IMR-90 (cell line): ENCODE measurements around the gene GABRD.

Source experiments
- BHLHE40 ChIP-seq: fragments of 150-350 bp; IDR thresholded peaks from 2 replicates; pipeline ENCODE4 v1.6.1; 2016; ENCODE audit warnings: mild to moderate bottlenecking, low read depth, low read length
- CEBPB ChIP-seq: IDR thresholded peaks from 2 replicates; pipeline ENCODE4 v1.6.1; 2012; ENCODE audit warnings: low read depth, low read length, improper control_type of control experiment
- CHD1 ChIP-seq: IDR thresholded peaks from 2 replicates; pipeline ENCODE4 v1.6.1; 2012; ENCODE audit warnings: low read depth, low read length, improper control_type of control experiment
- CTCF ChIP-seq: conservative IDR thresholded peaks from 2 replicates; pipeline ENCODE4 v1.5.1; 2012; ENCODE audit warnings: mild to moderate bottlenecking, low read depth, low read length, improper control_type of control experiment
- MAZ ChIP-seq: IDR thresholded peaks from 2 replicates; pipeline ENCODE4 v1.6.1; 2012; ENCODE audit warnings: low read depth, mild to moderate bottlenecking, low read length, improper control_type of control experiment, moderate library complexity, borderline replicate concordance
- POLR2A ChIP-seq: IDR thresholded peaks from 2 replicates; pipeline ENCODE4 v1.6.1; 2012; ENCODE audit warnings: mild to moderate bottlenecking, low read depth, low read length
- RAD21 ChIP-seq: IDR thresholded peaks from 2 replicates; pipeline ENCODE4 v1.6.1; 2012; ENCODE audit warnings: low read length, improper control_type of control experiment
- RFX5 ChIP-seq: IDR thresholded peaks from 2 replicates; pipeline ENCODE4 v1.8.0; 2012; ENCODE audit warnings: low read depth, mild to moderate bottlenecking, low read length, moderate library complexity
- SMC3 ChIP-seq: fragments of 150-350 bp; IDR thresholded peaks from 2 replicates; pipeline ENCODE4 v1.6.1; 2016; ENCODE audit warnings: low read depth, mild to moderate bottlenecking, antibody characterized with exemption, low read length, moderate library complexity
- USF2 ChIP-seq: fragments of 150-350 bp; IDR thresholded peaks from 2 replicates; pipeline ENCODE4 v1.6.1; 2017; ENCODE audit warnings: mild to moderate bottlenecking, antibody characterized with exemption, low read length, low read depth

GRCh38 chr1:2019571-2020309, 595 bp downstream of the GABRD start:
- no peak for TF ChIP-seq RAD21
- TF ChIP-seq POLR2A = no peak
- TF ChIP-seq CTCF = no peak
- TF ChIP-seq RFX5 = no peak
- TF ChIP-seq CEBPB = no peak
- no peak for TF ChIP-seq SMC3
- peak; percentile 74; the same call in 1 of the 2 replicates for TF ChIP-seq MAZ
- no peak for TF ChIP-seq USF2
- TF ChIP-seq CHD1 = no peak
- no peak for TF ChIP-seq BHLHE40
